ENCODE data around the gene ITPR1.

ITPR1 gene

DNA sequence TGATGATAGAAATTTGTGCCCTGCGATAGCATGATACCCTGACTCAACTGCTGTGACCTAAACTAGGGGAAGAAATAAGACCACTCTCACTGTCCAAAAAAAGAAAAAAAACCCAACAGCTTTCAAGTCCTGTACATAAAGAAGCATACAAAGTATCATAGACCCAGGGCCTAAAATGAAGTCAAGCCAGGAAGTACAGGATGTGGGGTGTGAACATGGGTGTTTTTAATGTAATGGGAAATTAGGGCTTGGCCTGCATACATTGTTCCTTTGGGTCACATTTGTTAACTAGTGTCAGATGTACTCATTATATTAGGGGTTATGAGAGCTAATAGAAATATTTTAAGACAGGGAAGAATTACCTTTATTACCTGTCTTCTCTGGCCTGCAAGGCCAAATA lies 285.6 kb downstream of the ITPR1 start:
- DNase-seq (ENCODE audit: low read depth): no peak
- H3K4me3 ChIP-seq (ENCODE audit: low read depth, low read length): no peak overlapping the region
- TF ChIP-seq, protein P1, sequence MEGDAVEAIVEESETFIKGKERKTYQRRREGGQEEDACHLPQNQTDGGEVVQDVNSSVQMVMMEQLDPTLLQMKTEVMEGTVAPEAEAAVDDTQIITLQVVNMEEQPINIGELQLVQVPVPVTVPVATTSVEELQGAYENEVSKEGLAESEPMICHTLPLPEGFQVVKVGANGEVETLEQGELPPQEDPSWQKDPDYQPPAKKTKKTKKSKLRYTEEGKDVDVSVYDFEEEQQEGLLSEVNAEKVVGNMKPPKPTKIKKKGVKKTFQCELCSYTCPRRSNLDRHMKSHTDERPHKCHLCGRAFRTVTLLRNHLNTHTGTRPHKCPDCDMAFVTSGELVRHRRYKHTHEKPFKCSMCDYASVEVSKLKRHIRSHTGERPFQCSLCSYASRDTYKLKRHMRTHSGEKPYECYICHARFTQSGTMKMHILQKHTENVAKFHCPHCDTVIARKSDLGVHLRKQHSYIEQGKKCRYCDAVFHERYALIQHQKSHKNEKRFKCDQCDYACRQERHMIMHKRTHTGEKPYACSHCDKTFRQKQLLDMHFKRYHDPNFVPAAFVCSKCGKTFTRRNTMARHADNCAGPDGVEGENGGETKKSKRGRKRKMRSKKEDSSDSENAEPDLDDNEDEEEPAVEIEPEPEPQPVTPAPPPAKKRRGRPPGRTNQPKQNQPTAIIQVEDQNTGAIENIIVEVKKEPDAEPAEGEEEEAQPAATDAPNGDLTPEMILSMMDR (IDR thresholded peaks at IDR 0.05; ENCODE audit: low read depth, low read length, missing control alignments): no peak
- in situ Hi-C loops (cut with HindIII; ENCODE audit: low sequenced_read_pairs): no loop called here

DNA sequence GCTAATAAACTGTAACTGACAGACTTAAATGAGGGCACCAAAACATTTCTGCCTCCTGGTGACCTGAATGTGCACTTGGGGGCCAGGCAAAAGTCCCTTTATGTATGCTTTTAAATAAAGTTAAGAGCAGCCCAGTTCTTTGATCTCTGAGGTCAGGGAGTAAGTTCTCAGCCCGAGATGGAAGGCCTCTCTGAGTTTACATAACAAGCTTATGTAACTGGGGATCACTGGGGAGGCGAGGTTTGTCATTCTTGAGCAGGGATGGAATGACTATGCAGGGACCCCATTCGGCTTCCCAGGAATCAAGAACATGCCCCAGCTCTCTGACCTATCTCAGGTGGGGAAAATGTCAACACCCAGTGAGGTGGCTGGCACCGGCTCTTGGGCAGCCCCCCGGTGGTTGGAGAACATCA lies 287.4 kb downstream of the ITPR1 start:
- in situ Hi-C loops (cut with HindIII; ENCODE audit: low sequenced_read_pairs): no loop called here
- TF ChIP-seq, protein P1 (IDR thresholded peaks at IDR 0.05; ENCODE audit: low read depth, low read length, missing control alignments): no peak
- DNase-seq (ENCODE audit: low read depth): no peak
- H3K4me3 ChIP-seq (ENCODE audit: low read depth, low read length): no peak overlapping the region

DNA sequence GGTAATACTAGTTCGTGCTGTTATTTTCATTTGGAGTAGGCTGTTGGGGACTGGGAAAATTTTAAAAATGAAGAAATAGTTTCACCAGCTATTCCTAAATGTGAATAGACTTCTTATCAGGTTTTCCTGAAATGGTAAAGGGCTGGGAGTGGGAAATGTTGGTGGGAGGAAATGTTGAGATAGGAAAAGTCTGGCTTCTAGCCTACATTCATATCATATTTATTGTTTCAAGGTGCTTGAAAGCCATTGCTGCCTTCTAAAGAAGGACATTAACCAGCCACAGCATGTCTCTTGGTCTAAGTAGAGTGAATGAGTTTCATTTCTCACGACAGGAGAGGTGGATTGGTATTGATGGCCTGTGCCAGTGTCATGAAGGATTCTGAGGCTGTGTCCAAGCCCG lies 288.9 kb downstream of the ITPR1 start:
- TF ChIP-seq, protein P1 (IDR thresholded peaks at IDR 0.05; ENCODE audit: low read depth, low read length, missing control alignments): no peak
- no peak for DNase-seq (ENCODE audit: low read depth)
- in situ Hi-C loops (cut with HindIII; ENCODE audit: low sequenced_read_pairs): no loop called here
- no peak overlapping the region for H3K4me3 ChIP-seq (ENCODE audit: low read depth, low read length)

DNA sequence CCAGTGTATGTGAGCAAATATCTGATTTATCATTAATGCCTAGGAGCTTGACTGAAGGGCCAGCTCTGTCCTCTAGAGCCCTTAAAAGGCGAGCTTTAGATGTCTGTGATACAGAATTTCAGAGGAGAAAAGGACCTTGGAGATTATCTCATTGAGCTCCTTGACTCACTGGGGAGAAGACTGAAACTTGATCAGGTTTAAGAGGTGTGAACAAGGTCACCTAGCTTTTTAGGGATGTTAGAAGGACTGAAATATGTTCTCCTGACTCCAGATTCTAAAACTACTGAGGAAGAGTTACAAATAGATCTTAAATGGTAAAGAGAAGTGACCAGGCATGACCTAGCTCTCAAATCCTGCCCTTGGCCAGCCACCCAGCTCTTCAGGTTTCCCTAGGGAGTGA lies 292.4 kb downstream of the ITPR1 start:
- in situ Hi-C loops (cut with HindIII; ENCODE audit: low sequenced_read_pairs): no loop called here
- H3K4me3 ChIP-seq (ENCODE audit: low read depth, low read length): no peak overlapping the region
- DNase-seq (ENCODE audit: low read depth): no peak
- TF ChIP-seq, protein P1 (IDR thresholded peaks at IDR 0.05; ENCODE audit: low read depth, low read length, missing control alignments): no peak

DNA sequence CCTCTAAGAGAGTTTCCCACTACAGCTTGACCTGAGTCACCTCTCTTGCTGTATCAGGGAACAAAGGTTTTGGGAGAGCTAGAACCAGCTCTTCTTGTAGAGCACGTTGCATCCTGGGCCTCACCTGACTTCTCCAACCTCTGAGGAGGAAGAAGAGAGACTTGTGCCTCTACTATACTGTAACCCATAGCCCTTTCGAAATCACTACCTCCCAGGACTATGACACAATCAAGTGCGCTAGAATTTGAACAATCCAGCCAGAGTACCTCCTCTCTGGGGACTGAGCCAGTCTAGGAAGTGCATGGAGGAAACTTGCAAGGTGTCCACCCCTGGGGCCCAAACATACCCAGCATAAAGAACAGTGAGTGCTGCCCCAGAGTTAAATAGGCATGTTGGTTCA lies 293.3 kb downstream of the ITPR1 start:
- TF ChIP-seq, protein P1 (IDR thresholded peaks at IDR 0.05; ENCODE audit: low read depth, low read length, missing control alignments): no peak
- in situ Hi-C loops (cut with HindIII; ENCODE audit: low sequenced_read_pairs): no loop called here

DNA sequence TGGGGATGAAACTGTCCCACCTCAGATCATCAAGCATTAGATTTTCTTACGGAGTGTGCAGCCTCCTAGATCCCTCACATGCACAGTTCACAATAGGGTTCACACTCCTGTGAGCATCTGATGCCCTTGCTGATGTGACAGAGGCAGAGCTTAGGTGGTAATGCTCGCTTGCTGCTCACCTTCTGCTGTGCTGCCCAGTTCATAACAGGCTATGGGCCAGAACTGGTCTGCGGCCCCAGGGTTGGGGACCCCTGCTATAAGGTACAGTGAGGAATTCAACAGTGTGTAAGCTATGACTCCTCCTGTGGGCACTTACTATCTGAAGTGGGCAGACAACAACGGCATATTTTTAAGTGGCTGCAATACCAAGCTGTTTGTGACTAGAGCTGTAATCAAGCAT lies 298.2 kb downstream of the ITPR1 start:
- TF ChIP-seq, protein P1 (IDR thresholded peaks at IDR 0.05; ENCODE audit: low read depth, low read length, missing control alignments): no peak
- in situ Hi-C loops (cut with HindIII; ENCODE audit: low sequenced_read_pairs): no loop called here
- no peak overlapping the region for H3K4me3 ChIP-seq (ENCODE audit: low read depth, low read length)
- no peak for DNase-seq (ENCODE audit: low read depth)

More for the DNA sequence above, 293.3 kb downstream of the ITPR1 start:
- H3K4me3 ChIP-seq (ENCODE audit: low read depth, low read length): no peak overlapping the region
- no peak for DNase-seq (ENCODE audit: low read depth)

DNA sequence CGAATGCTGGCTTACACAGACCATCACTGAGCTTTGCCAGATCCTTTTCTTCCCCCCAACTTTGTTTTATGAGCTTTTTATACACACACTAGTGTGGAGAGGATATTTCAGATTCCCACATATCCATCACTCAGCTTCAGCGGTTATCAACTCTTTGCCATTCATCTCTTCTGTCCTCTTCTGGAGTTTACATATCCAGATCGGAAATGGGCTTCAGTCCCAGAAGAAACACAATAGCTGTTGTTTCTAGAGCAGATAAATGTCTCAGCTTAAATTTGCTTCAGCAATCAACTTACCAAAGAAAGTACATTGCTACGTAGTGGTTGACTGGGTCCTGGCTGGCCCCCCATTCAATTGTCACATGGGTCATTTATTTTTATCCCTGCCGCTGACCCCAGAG lies 300.2 kb downstream of the ITPR1 start:
- TF ChIP-seq, protein P1 (IDR thresholded peaks at IDR 0.05; ENCODE audit: low read depth, low read length, missing control alignments): no peak
- DNase-seq (ENCODE audit: low read depth): no peak
- in situ Hi-C loops (cut with HindIII; ENCODE audit: low sequenced_read_pairs): no loop called here
- H3K4me3 ChIP-seq (ENCODE audit: low read depth, low read length): no peak overlapping the region

Measured in astrocyte of the cerebellum (primary cell).